ENCODE measurements around the gene MSX2. TPM values are rescaled to one million over a fixed set of nuclear protein-coding genes. Genes with fewer than 3 reads are reported as not detected.

Gene MSX2
- total and polyA plus RNA-seq, 2 of the 4 experiments (the other 2 are of a cell fraction) = 2.2 to 3.7 TPM

DNA sequence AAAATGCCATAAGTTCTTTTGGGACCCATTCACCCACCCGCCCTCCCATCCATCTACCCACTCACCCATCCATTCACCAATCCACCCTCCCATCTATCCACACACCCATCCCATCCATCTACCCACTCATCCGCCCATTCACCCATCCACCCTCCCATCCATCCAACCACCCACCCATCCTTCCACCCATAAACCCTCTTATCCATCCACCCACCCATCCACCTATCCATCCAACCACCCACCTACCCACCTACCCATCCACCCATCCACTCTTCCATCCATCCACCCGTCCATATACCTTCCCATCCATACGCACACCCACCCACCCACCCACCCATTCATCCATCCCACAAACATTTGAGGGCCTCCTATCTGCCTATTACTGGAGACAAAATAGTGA is 43.3 kb downstream of the MSX2 start:
- Histone ChIP-seq H4K8ac (ENCODE audit: low read depth in 2 of 2, low read length in 2 of 2) (no peak overlapping the region), H3K9ac (ENCODE audit: low read depth, low read length) (no peak overlapping the region), H3K23ac (ENCODE audit: low read depth, low read length) (no peak overlapping the region), H3K14ac (replicated peaks; ENCODE audit: low read depth, low read length) (no peak overlapping the region), H3K18ac (ENCODE audit: low read depth, low read length) (no peak overlapping the region), H2AK5ac (ENCODE audit: low read depth, low read length) (no peak overlapping the region), H4K20me1 (ENCODE audit: insufficient read depth, low read length) (no peaks in the 10 kb centered on the region), H3K4me1 (ENCODE audit: control insufficient read depth, insufficient read depth, low read length) (no peaks in the 10 kb centered on the region), H3K9me1 (ENCODE audit: insufficient read depth, low read length) (no peaks in the 10 kb centered on the region), H2BK5ac (ENCODE audit: low read depth, low read length, poor library complexity, severe bottlenecking) (no peak overlapping the region), H3K9me3 (ENCODE audit: control insufficient read depth, insufficient read depth, low read length) (peaks cover 3% of the 10 kb centered on the region; the same call in 1 of the 2 replicates), H2AK9ac (replicated peaks; ENCODE audit: low read depth, low read length, poor library complexity) (no peak overlapping the region), H3K79me1 (ENCODE audit: low read depth in 1 of 2, low read length in 2 of 2) (no peaks in the 10 kb centered on the region), H4K5ac (ENCODE audit: low read depth, low read length) (no peak overlapping the region), H2BK15ac (ENCODE audit: low read depth, low read length) (no peak overlapping the region), H4K91ac (ENCODE audit: insufficient read depth, low read depth, low read length) (no peak overlapping the region), H3K36me3 (ENCODE audit: control insufficient read depth, insufficient read depth, low read length) (no peaks in the 10 kb centered on the region), H3K4me3 (ENCODE audit: insufficient read depth, low read depth, low read length) (no peak overlapping the region), H2BK20ac (ENCODE audit: low read depth, low read length) (no peak overlapping the region), H3K4ac (ENCODE audit: low read depth, low read length) (no peak overlapping the region), H3K27ac (ENCODE audit: insufficient read depth, low read length) (no peak overlapping the region), H3K56ac (ENCODE audit: extremely low read depth, insufficient read depth, low read length) (no peak overlapping the region), H2AFZ (replicated peaks; ENCODE audit: low read length, poor library complexity) (no peak overlapping the region), H3K4me2 (ENCODE audit: low read depth, low read length) (no peak overlapping the region), H3K27me3 (ENCODE audit: control insufficient read depth, insufficient read depth, low read length) (peaks cover 5% of the 10 kb centered on the region), H2BK120ac (ENCODE audit: low read depth, low read length) (no peak overlapping the region)
- TF ChIP-seq CHD1 (IDR thresholded peaks at IDR 0.05; ENCODE audit: low read depth, low read length) (no peak), RCOR1 (IDR thresholded peaks at IDR 0.05; ENCODE audit: insufficient replicate concordance, low read length) (no peak), MAZ (IDR thresholded peaks at IDR 0.05; ENCODE audit: borderline replicate concordance, low read depth, low read length) (no peak), BHLHE40 (IDR thresholded peaks at IDR 0.05; ENCODE audit: low read depth, low read length) (no peak), POLR2A (IDR thresholded peaks at IDR 0.05; ENCODE audit: low read depth, low read length) (no peak), SMC3 (IDR thresholded peaks at IDR 0.05; ENCODE audit: low read depth, low read length) (no peak), RFX5 (IDR thresholded peaks at IDR 0.05; ENCODE audit: low read depth, low read length) (no peak), MXI1 (IDR thresholded peaks at IDR 0.05; ENCODE audit: borderline replicate concordance, low read depth, low read length) (no peak), MAFK (IDR thresholded peaks at IDR 0.05; ENCODE audit: low read depth, low read length) (no peak), NFE2L2 (IDR thresholded peaks at IDR 0.05; ENCODE audit: low read depth, low read length) (no peak)
- TF ChIP-seq, protein P1, sequence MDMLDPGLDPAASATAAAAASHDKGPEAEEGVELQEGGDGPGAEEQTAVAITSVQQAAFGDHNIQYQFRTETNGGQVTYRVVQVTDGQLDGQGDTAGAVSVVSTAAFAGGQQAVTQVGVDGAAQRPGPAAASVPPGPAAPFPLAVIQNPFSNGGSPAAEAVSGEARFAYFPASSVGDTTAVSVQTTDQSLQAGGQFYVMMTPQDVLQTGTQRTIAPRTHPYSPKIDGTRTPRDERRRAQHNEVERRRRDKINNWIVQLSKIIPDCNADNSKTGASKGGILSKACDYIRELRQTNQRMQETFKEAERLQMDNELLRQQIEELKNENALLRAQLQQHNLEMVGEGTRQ (IDR thresholded peaks at IDR 0.05; ENCODE audit: low read depth, low read length) = no peak
- TF ChIP-seq, protein P2, sequence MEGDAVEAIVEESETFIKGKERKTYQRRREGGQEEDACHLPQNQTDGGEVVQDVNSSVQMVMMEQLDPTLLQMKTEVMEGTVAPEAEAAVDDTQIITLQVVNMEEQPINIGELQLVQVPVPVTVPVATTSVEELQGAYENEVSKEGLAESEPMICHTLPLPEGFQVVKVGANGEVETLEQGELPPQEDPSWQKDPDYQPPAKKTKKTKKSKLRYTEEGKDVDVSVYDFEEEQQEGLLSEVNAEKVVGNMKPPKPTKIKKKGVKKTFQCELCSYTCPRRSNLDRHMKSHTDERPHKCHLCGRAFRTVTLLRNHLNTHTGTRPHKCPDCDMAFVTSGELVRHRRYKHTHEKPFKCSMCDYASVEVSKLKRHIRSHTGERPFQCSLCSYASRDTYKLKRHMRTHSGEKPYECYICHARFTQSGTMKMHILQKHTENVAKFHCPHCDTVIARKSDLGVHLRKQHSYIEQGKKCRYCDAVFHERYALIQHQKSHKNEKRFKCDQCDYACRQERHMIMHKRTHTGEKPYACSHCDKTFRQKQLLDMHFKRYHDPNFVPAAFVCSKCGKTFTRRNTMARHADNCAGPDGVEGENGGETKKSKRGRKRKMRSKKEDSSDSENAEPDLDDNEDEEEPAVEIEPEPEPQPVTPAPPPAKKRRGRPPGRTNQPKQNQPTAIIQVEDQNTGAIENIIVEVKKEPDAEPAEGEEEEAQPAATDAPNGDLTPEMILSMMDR (conservative IDR thresholded peaks at IDR 0.05; ENCODE audit: low read depth, low read length) = no peak
- TF ChIP-seq, protein P3, sequence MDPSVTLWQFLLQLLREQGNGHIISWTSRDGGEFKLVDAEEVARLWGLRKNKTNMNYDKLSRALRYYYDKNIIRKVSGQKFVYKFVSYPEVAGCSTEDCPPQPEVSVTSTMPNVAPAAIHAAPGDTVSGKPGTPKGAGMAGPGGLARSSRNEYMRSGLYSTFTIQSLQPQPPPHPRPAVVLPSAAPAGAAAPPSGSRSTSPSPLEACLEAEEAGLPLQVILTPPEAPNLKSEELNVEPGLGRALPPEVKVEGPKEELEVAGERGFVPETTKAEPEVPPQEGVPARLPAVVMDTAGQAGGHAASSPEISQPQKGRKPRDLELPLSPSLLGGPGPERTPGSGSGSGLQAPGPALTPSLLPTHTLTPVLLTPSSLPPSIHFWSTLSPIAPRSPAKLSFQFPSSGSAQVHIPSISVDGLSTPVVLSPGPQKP (IDR thresholded peaks at IDR 0.05; ENCODE audit: borderline replicate concordance, low read depth, low read length) = no peak
- ATAC-seq (ENCODE audit: low read depth) = no peak
- no TSS peak for BruUV-seq (replicated peaks)
- ChIA-PET POLR2A (ENCODE audit: unreplicated experiment) (no interaction called here), CTCF (no interaction called here)
- dilution Hi-C loops (cut with HindIII; ENCODE audit: low sequenced_read_pairs, unreplicated experiment) = no loop called here
- DNase-seq = no peak
- in situ Hi-C loops (cut with MboI; ENCODE audit: low sequenced_read_pairs) = no loop called here
- intact Hi-C loops (cut with micrococcal nuclease) = no loop called here
- 29 to 94% methylated on average over 1 to 3 of the region's 4 CpGs for WGBS, 2 experiments (ENCODE audit: extremely low coverage in 2 of 2, insufficient read length in 1 of 2)
